SH-SY5Y (cell line): Measurements from ENCODE around the gene FAM153A.
"Not testable (repeated sequence)": the region's sequence is repeated elsewhere in the genome, so short reads cannot be mapped to it uniquely, and the experiment has no call there.

Experiments used
- GATA2 ChIP-seq: IDR thresholded peaks from 2 replicates; pipeline ENCODE4 v1.6.1; 2011; ENCODE audit warnings: mild to moderate bottlenecking, low read depth, low read length
- GATA3 ChIP-seq: IDR thresholded peaks from 2 replicates; pipeline ENCODE4 v1.6.1; 2011; ENCODE audit warnings: low read depth, mild to moderate bottlenecking, low read length, moderate library complexity

FAM153A gene

DNA sequence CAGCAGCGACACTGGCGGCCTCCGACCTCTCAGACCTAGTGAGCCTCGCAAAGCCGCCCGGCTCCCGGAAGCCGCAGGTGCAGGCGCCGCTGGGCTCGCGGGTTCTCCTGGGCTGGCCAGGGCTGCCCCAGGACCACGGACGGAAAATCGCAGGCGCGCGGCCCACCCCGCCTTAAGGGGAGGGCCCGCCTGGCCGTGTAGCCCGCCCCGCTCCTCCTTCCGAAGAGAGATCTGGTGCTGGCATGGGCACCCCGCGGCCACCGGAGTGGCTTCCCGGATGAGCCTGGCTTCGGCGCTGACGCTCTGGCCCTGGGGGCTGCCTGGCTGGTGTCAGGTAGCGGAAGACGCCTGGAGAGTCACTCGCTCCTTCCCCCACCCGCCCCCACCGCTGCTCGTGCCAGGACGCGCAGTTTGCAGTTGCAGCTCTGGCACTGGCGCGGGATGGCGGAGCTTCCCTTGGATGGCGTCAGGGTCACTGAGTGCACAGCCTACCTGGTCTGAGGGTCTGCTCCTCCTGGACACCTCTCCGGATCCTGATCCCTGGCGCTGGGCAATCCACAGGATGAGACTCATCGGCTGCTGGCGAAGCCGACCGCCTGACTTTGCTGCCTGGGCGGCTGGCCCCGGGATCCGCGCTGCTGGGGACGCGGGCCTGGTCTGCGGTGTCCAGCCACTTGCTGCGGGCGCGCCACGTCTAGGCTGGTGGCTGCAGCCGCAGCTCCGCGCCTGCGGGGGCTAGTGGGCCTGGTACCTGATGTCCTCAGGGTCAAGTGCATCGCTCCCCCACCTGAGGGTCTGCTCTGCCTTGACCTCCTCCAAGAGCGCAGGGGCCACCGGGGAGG is at the start of gene FAM153A:
TSS of gene FAM153A (minus strand) at position 108 of the 842 bp plus-strand sequence.
- not testable (repeated sequence) for TF ChIP-seq GATA2, GATA3
